Hepatocyte (in vitro differentiated cells): ENCODE data around the gene AFTPH. TPM values are rescaled to one million over a fixed set of nuclear protein-coding genes. Genes with fewer than 3 reads are reported as not detected.

Source experiments
- DNase-seq: peaks from one replicate; pipeline ENCODE4 v3.0.0-alpha.2; 2016; ENCODE audit warnings: low spot score
- H2AFZ ChIP-seq: fragments of 200-600 bp; sonication (generic); 2 replicates; pipeline ENCODE4 v1.6.0; 2016; ENCODE audit warnings: antibody characterized with exemption, mild to moderate bottlenecking
- H3K27ac ChIP-seq: fragments of 200-600 bp; sonication (generic); 2 replicates; pipeline ENCODE4 v1.5.1; 2016; ENCODE audit warnings: mild to moderate bottlenecking
- H3K27me3 ChIP-seq: fragments of 200-600 bp; sonication (generic); 2 replicates; pipeline ENCODE4 v1.6.1; 2016
- H3K36me3 ChIP-seq: fragments of 200-600 bp; sonication (generic); replicated peaks from 2 replicates; pipeline ENCODE4 v1.5.1; 2016; ENCODE audit warnings: low read depth; ENCODE audit not compliant: insufficient read depth
- H3K4me1 ChIP-seq: fragments of 200-600 bp; sonication (generic); 2 replicates; pipeline ENCODE4 v1.5.1; 2016; ENCODE audit warnings: mild to moderate bottlenecking, moderate library complexity; ENCODE audit not compliant: insufficient read depth
- H3K4me2 ChIP-seq: fragments of 200-600 bp; sonication (generic); 2 replicates; pipeline ENCODE4 v1.6.0; 2016
- H3K4me3 ChIP-seq: fragments of 200-600 bp; sonication (generic); 2 replicates; pipeline ENCODE4 v1.5.1; 2016; ENCODE audit warnings: mild to moderate bottlenecking
- H3K79me2 ChIP-seq: fragments of 200-600 bp; sonication (generic); 2 replicates; pipeline ENCODE4 v1.6.0; 2017; ENCODE audit warnings: mild to moderate bottlenecking
- H3K9me2 ChIP-seq: fragments of 200-600 bp; sonication (generic); replicated peaks from 2 replicates; pipeline ENCODE4 v1.6.0; 2017; ENCODE audit warnings: mild to moderate bottlenecking; ENCODE audit not compliant: insufficient read depth
- H3K9me3 ChIP-seq: fragments of 200-600 bp; sonication (generic); 2 replicates; pipeline ENCODE4 v1.5.1; 2016; ENCODE audit warnings: low read depth, mild to moderate bottlenecking
- H4K20me1 ChIP-seq: fragments of 200-600 bp; sonication (generic); 2 replicates; pipeline ENCODE4 v1.6.0; 2016; ENCODE audit warnings: mild to moderate bottlenecking; ENCODE audit not compliant: insufficient read depth, poor library complexity, severe bottlenecking
- CTCF ChIP-seq: fragments of 200-600 bp; sonication (generic); IDR thresholded peaks from 2 replicates; pipeline ENCODE4 v1.5.1; 2016; ENCODE audit warnings: antibody characterized with exemption, mild to moderate bottlenecking; ENCODE audit not compliant: poor library complexity
- EZH2 ChIP-seq: fragments of 200-600 bp; sonication (generic); IDR thresholded peaks from 2 replicates; pipeline ENCODE4 v1.6.1; 2016; ENCODE audit warnings: antibody characterized with exemption, mild to moderate bottlenecking, borderline replicate concordance
- EZH2phosphoT487 ChIP-seq: fragments of 200-600 bp; sonication (generic); IDR thresholded peaks from one replicate; pipeline ENCODE4 v1.6.1; 2018; ENCODE audit warnings: antibody characterized with exemption, mild to moderate bottlenecking, low read depth, moderate library complexity; ENCODE audit not compliant: unreplicated experiment, severe bottlenecking
- WGBS: methylation state at CpG from one replicate; pipeline ENCODE4 v1.1.6; 2016; ENCODE audit warnings: low lambda C conversion rate; ENCODE audit errors: missing lambda C conversion rate; 5-methylcytosine and 5-hydroxymethylcytosine counted together
- polyA plus RNA-seq: library from polyadenylated mRNA; unstranded; fragments of >200 nt; fragmentation: Nextera tagmentation; extraction: Ambion mirVana; gene quantifications from 2 replicates; pipeline ENCODE4 v1.2.1, GENCODE V29; 2016
- total RNA-seq: library from RNA; depleted of rRNA; stranded (reverse); fragments of >200 nt; gene quantifications from 2 replicates; pipeline ENCODE4 v1.2.3, GENCODE V29; 2014

Gene AFTPH
- total and polyA plus RNA-seq, 2 experiments from 2014 or later = 11.8 to 50.9 TPM

DNA sequence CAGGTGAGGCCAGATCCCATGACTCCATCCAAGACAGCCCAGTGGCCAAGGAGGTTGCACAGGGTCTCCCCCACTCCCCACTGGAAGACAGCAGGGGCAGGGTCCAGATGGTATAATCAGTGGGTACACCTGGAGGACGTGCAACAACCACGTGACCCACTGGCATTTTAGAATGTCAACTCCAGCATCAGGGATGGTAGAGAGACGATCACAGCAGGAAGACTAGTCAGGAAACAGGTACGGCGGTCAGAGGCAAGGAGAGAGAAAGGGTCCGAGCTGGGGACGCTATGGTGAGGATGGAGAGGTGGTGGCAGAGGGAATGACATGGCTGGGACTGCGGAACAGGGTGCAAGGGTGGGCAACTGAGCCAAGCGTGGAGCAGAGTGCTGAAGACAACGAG, 106.6 kb downstream of the AFTPH start:
- TF ChIP-seq CTCF = no peak
- TF ChIP-seq EZH2 = no peak
- no peak for TF ChIP-seq EZH2phosphoT487
- peaks cover 22% of the 10 kb centered on the region for H3K4me1 ChIP-seq
- no peaks in the 10 kb centered on the region for H3K27me3 ChIP-seq
- no peak overlapping the region for H3K4me2 ChIP-seq
- H3K27ac ChIP-seq = no peak overlapping the region
- no peak for DNase-seq
- H2AFZ ChIP-seq = no peak overlapping the region
- no peaks in the 10 kb centered on the region for H3K9me2 ChIP-seq
- H3K9me3 ChIP-seq = no peaks in the 10 kb centered on the region
- 96% methylated on average over 10 of the region's 10 CpGs for WGBS
- peaks cover 27% of the 10 kb centered on the region for H3K79me2 ChIP-seq
- peaks cover 23% of the 10 kb centered on the region for H4K20me1 ChIP-seq
- no peak overlapping the region for H3K4me3 ChIP-seq
- H3K36me3 ChIP-seq = no peaks in the 10 kb centered on the region

DNA sequence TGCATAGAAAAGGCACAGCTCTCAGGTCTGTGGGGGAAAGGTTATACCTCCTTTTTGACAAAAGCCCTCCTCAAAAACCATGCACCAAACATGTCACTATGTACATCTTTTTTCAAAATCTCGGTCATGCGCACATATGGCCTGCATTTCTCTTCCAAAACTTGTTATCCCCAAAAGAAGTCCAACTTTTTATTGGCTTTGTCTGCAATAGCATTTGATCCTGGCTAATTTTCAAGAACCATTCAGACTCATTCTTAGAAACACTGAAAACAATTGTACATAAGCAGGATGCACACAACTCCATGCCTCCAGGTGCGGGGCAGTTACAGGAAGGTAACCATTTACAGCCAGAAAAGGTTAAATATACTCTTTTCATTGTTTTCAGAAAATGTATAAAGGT, 107.6 kb downstream of the AFTPH start:
- no peak for DNase-seq
- Histone ChIP-seq H2AFZ (no peak overlapping the region), H3K4me2 (no peak overlapping the region), H3K27ac (no peak overlapping the region), H3K79me2 (peaks cover 38% of the 10 kb centered on the region), H3K27me3 (no peaks in the 10 kb centered on the region), H3K9me3 (no peaks in the 10 kb centered on the region), H4K20me1 (peaks cover 23% of the 10 kb centered on the region), H3K36me3 (no peaks in the 10 kb centered on the region), H3K4me3 (no peak overlapping the region), H3K4me1 (peaks cover 28% of the 10 kb centered on the region), H3K9me2 (no peaks in the 10 kb centered on the region)
- WGBS = 73% methylated on average over 3 of the region's 3 CpGs
- TF ChIP-seq CTCF (no peak), EZH2 (no peak), EZH2phosphoT487 (no peak)

GRCh38 chr2:64632835-64633819, 109.0 kb downstream of the AFTPH start:
- no peaks in the 10 kb centered on the region for H3K9me3 ChIP-seq
- peak overlapping the region; percentile 13 for H3K4me2 ChIP-seq
- no peaks in the 10 kb centered on the region for H3K9me2 ChIP-seq
- no peak overlapping the region for H3K4me3 ChIP-seq
- H3K79me2 ChIP-seq = peaks cover 51% of the 10 kb centered on the region
- H4K20me1 ChIP-seq = peaks cover 33% of the 10 kb centered on the region
- 58% methylated on average over 9 of the region's 9 CpGs for WGBS
- no peak for DNase-seq
- no peak overlapping the region for H3K27ac ChIP-seq
- no peaks in the 10 kb centered on the region for H3K36me3 ChIP-seq
- peaks cover 29% of the 10 kb centered on the region for H3K4me1 ChIP-seq
- H2AFZ ChIP-seq = no peak overlapping the region
- TF ChIP-seq EZH2 (no peak), CTCF (no peak), EZH2phosphoT487 (no peak)
- no peaks in the 10 kb centered on the region for H3K27me3 ChIP-seq
